Measurements from ENCODE around the gene FAM110C. TPM values are rescaled to one million over a fixed set of nuclear protein-coding genes. Genes with fewer than 3 reads are reported as not detected.
A peak's percentile ranks its signal among the peaks of the same experiment; 100 is the strongest.

FAM110C gene
- total and polyA plus RNA-seq, 2 of the 8 experiments (the other 6 are each of a cell fraction or from before 2014, with no cell fraction given) = 4.8 to 13.2 TPM

- CTCF ChIA-PET (ENCODE audit: partially characterized antibody) = interaction anchor here (1.1 to 2.3 kb wide), 2 partner anchors 38 to 44 kb away, joined by 3 to 5 read pairs; no protein-coding TSS in a partner anchor
- H2AFZ ChIP-seq (ENCODE audit: low read length) = 0 out of 2 replicates have a peak overlapping the region, but pooled peaks have one; percentile 33
- H3K27ac ChIP-seq (ENCODE audit: low read depth, low read length) = no peak overlapping the region
These were observed 9.5 kb upstream of the FAM110C start for GRCh38 chr2:55587-56448.

More at GRCh38 chr2:55587-56448, 9.5 kb upstream of the FAM110C start:
- H3K4me1 ChIP-seq (replicated peaks in 1 of 4; ENCODE audit: control insufficient read depth in 3 of 4, insufficient read depth in 4 of 4, low read length in 3 of 4) = no peaks in the 10 kb centered on the region
- H2BK12ac ChIP-seq (ENCODE audit: low read depth, low read length) = no peak overlapping the region
- H2AK5ac ChIP-seq (ENCODE audit: low read depth, low read length) = no peak overlapping the region
- H2BK120ac ChIP-seq (replicated peaks; ENCODE audit: low read depth, low read length) = no peak overlapping the region
- no peak overlapping the region for H3K56ac ChIP-seq (replicated peaks; ENCODE audit: insufficient read length, low read depth, low read length)
- WGBS, 2 experiments (ENCODE audit: extremely low coverage in 1 of 2, insufficient coverage in 1 of 2, insufficient read length in 1 of 2, insufficient replicate concordance in 2 of 2, low coverage in 1 of 2, low lambda C conversion rate in 2 of 2, missing lambda C conversion rate in 1 of 2) = 84% methylated on average over 4 of the region's 4 CpGs; no CpG with 5 or more reads in 1 of the 2 experiments
- H3K4ac ChIP-seq (replicated peaks; ENCODE audit: insufficient read length, low read depth, low read length) = no peak overlapping the region
- H3K9me3 ChIP-seq (ENCODE audit: insufficient read depth in 2 of 2, low read depth in 1 of 2, low read length in 1 of 2) = peaks cover 13 to 31% of the 10 kb centered on the region in 2 experiments
- no peak overlapping the region for H3K14ac ChIP-seq (ENCODE audit: insufficient read length)
- FAIRE-seq (no peak), DNase-seq (ENCODE audit: low read depth in 1 of 2, low spot score in 2 of 2) (no peak)
- H3K4me3 ChIP-seq (ENCODE audit: extremely low read depth in 1 of 4, insufficient read depth in 2 of 4, low read depth in 3 of 4, low read length in 4 of 4) = no peak overlapping the region
- H3K79me2 ChIP-seq (ENCODE audit: control insufficient read depth in 1 of 2, insufficient read depth in 2 of 2, low read length in 2 of 2) = no peaks in the 10 kb centered on the region
- no peaks in the 10 kb centered on the region for H3K79me1 ChIP-seq (ENCODE audit: low read depth, low read length)
- H4K91ac ChIP-seq (replicated peaks; ENCODE audit: insufficient read length, low read length) = no peak overlapping the region
- H3K23me2 ChIP-seq (ENCODE audit: low read depth, low read length) = no peaks in the 10 kb centered on the region
- POLR2A ChIA-PET (ENCODE audit: partially characterized antibody) = interaction anchor here (0.7 to 1.9 kb wide), 2 partner anchors 10 to 548 kb away, joined by 3 to 4 read pairs; no protein-coding TSS in a partner anchor
- H4K5ac ChIP-seq (ENCODE audit: insufficient read length, low read depth, low read length) = no peak overlapping the region
- H2BK5ac ChIP-seq (ENCODE audit: low read depth, low read length) = no peak overlapping the region
- no peaks in the 10 kb centered on the region for H4K20me1 ChIP-seq (replicated peaks in 1 of 2; ENCODE audit: control insufficient read depth in 1 of 2, insufficient read depth in 2 of 2, low read length in 2 of 2)
- H3K27me3 ChIP-seq (replicated peaks in 1 of 4; ENCODE audit: control insufficient read depth in 3 of 4, extremely low read depth in 1 of 4, insufficient read depth in 3 of 4, low read length in 3 of 4) = no peaks in the 10 kb centered on the region
- H3K18ac ChIP-seq (ENCODE audit: extremely low read depth, low read length) = no peak overlapping the region
- no peak overlapping the region for H2BK15ac ChIP-seq (ENCODE audit: low read length)
- no peak overlapping the region for H2BK20ac ChIP-seq (ENCODE audit: low read length)
- no peak overlapping the region for H4K8ac ChIP-seq (ENCODE audit: extremely low read depth, insufficient read depth, low read length)
- no peak overlapping the region for H3K9ac ChIP-seq (replicated peaks in 1 of 4; ENCODE audit: extremely low read depth in 1 of 4, low read depth in 3 of 4, low read length in 3 of 4)
- no peak overlapping the region for H3K23ac ChIP-seq (ENCODE audit: insufficient read length)
- no peak overlapping the region for H3K4me2 ChIP-seq (ENCODE audit: insufficient read depth in 1 of 2, low read depth in 2 of 2, low read length in 2 of 2)
- TF ChIP-seq GABPA (IDR thresholded peaks at IDR 0.05; ENCODE audit: borderline replicate concordance, insufficient read depth, low read length) (no peak), SAP30 (IDR thresholded peaks at IDR 0.05; ENCODE audit: insufficient read depth, insufficient replicate concordance, low read length) (no peak), GTF2F1 (IDR thresholded peaks at IDR 0.05; ENCODE audit: borderline replicate concordance, low read depth, low read length) (no peak)
- H3K36me3 ChIP-seq (ENCODE audit: control insufficient read depth in 2 of 4, insufficient read depth in 4 of 4, low read length in 3 of 4) = no peaks in the 10 kb centered on the region
